T-helper 1 cell (primary cell): ENCODE measurements around the gene EXOC1.

Experiments
- DNase-seq, 5 donors: peaks; one replicate each; pipeline ENCODE4 v3.0.0-alpha.2; 2012 to 2020

The EXOC1 gene

GRCh38 chr4:55951191-55951922 lies 97.9 kb downstream of the EXOC1 start:
- no peak for DNase-seq
